HG03064 (cell line): ENCODE data around the gene GPR75.
"Not testable (repeated sequence)": the region's sequence is repeated elsewhere in the genome, so short reads cannot be mapped to it uniquely, and the experiment has no call there.

Source experiments
- ATAC-seq: cut with Tn5 transposase; IDR thresholded peaks from one replicate; pipeline ENCODE4 v1.9.1; 2021; ENCODE audit warnings: low read depth; ENCODE audit not compliant: unreplicated experiment

GPR75 gene

DNA sequence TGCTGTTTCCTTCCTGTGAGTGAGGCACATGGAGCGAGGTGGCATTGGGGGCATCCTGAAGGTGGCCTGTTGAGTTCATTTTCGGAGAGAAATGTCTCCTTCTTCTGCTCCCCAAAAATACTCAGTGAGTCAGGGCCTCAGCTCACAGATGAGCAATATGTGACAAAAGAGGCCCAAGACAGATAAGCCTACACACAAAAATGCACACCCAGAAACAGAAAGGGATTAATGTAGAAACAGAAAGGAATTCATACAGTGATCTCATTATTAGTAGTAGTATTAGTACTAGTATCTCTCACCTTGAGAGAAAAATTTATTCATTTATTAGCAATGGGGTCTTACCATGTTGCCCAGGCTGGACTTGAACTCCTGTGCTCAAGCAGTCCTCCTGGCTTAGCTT, 5.1 kb downstream of the GPR75 start:
- no peak for ATAC-seq

DNA sequence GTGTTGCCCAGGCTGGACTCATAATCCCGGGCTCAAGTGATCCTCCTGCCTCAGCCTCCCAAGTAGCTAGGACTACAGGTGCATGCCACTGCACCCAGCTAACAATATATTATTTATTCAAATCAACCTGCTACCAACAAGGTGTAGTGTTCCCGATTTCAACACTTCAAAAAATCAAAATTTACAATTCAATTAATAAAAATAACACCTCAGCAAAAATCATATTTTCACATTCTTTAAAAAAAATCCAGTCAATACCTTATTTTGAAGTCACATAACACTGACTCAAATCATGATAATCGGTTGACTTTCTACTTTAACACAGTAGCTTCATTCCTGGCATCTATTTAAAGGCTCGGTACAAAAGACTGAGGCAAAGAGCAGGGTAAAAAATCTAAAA, 7.2 kb downstream of the GPR75 start:
- no peak for ATAC-seq

DNA sequence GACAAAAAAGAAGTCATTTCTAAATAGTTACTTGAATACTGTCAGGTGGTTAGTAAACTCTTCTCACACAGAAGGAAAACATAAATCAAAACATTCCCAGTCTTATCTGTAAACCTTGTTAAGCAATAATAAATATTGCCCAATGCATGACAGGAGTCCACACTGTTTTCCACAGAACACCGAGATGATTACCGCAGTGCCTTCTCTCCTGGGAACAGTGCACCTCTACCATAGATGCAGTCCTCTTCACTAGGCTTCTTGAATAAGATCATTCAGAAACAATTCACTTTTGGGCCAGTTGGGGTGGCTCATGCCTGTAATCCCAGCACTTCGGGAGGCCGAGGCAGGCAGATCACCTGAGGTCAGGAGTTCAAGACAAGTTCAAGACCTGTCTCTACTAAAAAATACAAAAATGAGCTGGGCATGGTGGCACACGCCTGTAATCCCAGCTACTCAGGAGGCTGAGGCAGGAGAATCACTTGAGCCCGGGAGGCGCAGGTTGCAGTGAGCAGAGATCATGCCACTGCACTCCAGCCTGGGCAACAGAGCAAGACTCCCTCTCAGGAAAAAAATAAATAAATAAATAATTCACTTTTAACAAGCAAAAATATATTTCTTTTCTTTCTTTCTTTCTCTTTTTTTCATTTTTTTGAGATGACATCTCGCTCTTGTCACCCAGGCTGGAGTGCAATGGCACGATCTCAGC, 8.6 kb downstream of the GPR75 start:
- not testable (repeated sequence) for ATAC-seq

DNA sequence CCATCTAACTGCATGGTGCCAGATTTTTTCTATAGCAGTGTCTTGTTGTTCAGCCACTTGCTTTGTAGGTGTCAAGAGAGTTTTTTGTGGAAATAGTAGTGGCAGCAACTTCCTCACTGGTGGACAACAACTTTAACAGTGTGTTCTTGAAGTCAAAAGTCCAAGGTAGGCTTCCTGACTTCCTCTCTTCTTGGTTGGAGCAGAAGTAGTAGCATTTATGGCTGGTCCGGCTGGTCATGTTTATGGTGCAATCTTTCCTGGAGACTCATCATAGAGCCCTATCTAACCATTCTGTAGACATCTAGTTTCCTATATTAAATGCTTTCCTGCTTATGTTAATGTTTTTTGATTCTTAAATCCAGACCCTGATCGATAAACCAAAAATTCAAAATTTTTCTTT, 11.7 kb downstream of the GPR75 start:
- ATAC-seq, result no peak

DNA sequence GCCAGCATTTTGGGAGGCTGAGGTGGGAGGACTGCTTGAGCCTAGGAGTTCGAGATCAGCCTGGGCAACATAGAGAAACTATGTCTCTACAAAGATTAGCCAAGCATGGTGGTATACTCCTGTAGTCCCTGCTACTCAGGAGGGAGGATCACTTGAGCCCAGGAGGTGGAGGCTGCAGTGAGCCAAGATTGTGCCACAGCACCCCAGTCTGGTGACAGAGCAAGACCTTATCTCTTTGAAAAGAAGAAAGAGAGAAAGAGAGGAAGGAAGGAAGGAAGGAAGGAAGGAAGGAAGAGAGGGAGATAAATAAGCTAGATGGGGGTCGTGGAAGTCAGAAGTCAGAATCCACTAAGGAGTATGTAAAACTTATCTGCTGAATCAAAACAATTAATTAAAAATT, 16.2 kb downstream of the GPR75 start:
- no peak for ATAC-seq

DNA sequence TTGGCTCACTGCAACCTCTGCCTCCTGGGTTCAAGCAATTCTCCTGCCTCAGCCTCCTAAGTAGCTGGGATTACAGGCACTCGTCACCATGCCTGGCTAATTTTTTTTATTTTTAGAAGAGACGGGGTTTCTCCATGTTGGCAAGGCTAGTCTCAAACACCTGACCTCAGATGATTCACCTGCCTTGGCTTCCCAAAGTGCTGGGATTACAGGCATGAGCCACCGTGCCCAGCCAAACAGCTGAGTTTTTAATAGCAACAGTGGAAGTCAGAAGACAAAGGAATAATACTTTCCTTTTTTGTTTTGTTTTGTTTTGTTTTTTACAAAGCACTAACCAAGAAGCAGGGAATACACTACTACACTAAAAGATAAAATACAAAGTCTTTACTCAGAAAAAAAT, 16.9 kb downstream of the GPR75 start:
- ATAC-seq, result no peak

DNA sequence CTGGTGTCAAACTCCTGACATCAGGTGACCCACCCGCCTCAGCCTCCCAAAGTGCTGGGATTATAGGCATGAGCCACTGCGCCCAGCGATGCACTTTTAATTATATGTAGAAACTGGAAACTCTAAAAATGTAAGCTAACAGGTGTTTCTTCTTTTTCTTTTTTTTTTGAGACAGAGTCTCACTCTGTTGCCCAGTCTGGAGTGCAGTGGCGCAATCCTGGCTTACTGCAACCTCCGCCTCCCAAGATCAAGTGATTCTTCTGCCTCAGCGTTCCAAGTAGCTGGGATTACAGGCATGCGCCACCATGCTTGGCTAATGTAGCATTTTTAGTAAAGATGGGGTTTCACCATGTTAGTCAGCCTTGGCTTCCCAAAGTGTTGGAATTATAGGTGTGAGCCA, 18.1 kb downstream of the GPR75 start:
- not testable (repeated sequence) for ATAC-seq

DNA sequence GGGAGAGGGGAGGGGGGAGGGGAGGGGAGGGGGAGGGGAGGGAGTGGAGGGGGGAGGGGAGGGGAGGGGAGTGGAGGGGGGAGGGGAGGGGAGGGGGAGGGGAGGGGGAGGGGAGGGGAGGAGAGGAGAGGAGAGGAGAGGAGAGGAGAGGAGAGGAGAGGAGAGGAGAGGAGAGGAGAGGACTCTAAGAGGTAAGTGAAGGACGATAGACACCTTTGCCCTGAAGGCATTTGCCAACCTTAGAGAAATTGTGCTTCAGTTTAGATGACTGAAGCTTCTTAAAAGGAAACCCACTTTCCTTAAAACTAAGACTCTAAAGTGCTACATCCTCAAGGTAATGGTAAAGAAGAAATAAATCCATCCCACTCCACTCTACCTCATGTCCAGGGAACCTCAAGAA, 19.2 kb downstream of the GPR75 start:
- ATAC-seq, result no peak

DNA sequence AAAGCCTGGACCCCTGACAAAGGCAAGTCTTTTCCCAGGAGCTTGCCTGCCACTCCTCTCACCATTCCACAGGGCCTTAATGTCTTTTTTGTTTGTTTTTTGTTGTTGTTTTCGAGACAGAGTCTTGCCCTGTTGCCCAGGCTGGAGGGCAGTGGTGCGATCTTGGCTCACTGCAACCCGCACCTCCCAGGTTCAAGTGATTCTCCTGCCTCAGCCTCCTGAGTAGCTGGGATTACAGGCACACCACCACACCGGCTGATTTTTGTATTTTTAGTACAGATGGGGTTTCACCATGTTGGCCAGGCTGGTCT, 29.8 kb downstream of the GPR75 start:
- not testable (repeated sequence) for ATAC-seq

DNA sequence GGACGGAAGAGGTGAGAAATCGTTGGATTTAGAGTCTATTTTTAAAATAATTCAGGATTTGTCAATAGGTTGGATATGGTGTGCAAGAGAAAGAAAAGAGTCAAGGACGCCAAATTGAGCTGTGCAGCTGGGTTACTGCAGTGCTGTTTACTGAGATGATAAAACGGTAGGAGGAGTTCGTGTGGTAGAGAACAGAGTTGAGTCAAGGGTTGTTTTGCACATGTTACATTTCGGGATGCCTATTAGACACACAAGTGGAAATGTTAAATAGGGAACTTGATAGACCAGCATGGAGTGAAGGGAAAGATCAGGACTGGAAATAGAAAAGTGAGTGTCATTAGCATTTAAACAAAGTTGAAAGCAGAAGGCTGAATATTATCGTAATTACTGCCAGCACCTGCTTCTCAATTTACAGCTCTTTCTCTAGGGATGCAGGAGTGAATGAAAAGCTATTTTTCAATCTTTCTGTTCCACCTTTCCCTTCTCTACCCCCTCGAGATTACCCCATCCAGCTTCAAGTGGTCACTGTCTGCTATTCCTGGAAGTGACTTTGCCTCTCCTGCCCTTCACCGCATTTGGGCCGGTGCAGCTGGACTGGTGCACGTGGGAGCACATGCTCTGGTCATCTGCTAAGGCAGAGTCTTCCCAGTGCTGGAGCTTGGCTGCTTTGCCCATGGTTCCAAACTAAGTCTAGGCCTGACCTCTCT, 30.3 kb downstream of the GPR75 start:
- ATAC-seq, result no peak

DNA sequence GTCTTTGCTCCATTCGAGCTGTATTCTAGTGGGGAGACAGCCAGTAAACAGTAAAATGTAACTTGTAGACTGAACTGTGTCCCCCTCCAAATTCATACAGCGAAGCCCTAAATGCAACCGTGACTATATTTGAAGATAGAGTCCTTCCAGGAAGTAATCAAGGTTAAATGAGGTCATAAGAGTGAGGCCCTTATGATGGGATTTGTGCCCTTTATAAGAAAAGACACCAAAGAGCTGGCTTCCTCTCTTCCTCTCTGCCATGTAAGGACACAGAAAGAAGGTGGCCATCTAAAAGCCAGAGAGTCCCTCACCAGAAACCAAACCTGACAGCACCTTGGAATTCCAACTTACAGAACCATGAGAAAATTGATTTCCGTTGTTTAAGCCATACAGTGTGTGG, 31.4 kb downstream of the GPR75 start:
- no peak for ATAC-seq

DNA sequence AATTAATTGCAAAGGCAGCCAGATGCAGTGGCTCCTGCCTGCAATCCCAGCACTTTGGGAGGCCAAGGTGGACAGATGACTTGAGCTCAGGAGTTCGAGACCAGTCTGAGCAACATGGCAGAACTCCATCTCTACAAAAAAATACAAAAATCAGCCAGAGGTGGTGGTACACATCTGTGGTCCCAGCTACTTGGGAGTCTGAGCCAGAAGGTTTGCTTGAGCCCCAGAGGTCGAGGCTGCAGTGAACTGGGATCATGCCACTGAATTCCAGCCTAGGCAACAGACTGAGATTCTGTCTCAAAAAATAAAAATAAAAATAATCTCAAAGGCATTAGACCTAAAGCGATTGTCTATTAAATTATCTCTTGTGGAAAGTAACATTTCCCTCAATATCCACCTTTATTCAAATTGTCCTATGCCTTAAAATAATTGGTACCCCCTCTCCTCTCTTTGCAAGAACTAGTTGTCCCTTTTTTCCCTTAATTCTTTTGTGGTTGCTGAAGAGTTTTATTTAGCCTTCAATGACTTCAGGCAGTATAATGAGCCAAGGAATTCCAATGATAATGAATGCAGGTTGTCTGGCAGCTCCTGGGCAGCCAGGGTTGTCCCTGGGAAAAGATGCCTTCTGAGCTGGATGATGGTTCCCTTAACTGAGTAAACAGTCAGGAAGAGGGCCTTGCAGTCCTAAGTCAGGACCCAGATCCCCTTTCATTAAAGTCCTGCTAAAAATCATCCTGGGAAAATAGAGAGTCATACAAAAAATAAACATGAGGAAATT, 32.2 kb downstream of the GPR75 start:
- no peak for ATAC-seq

DNA sequence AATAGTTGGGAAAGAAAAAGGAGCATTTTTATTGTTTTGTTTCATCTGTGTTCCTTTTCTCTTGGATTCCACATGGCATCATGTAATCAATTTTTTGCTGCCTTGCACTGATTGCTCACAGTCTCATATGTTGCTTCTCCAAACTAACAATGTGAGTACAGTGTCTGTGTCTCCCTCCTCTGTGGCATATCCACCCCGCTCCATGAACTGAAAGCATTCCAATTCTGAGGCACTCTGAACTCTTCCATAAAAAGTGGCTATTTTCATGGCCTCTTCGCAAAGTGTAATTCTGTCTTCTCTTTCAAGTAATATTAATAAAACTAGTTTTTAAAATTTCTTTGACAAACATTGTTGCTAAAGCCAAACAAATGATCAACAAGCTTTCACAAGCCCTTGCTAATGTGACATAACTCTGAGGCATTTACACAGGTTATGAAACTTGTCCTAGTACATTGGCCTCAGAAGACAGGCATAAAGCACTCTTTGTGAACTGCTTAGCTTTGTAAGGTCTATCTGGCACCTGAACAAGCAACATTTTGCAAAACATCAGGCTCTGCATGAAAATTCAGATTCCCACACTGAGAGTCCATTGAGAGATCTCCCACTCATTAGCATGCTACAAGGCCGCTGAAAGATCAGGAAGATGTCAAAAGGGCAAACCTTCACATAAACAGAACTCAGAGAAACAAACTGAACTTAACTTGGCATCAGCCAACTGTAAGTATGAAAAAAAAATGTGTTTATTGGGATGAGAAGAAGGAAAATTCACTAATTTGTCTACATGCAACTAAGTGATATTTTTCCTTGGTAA, 33.0 kb downstream of the GPR75 start:
- ATAC-seq, result no peak

DNA sequence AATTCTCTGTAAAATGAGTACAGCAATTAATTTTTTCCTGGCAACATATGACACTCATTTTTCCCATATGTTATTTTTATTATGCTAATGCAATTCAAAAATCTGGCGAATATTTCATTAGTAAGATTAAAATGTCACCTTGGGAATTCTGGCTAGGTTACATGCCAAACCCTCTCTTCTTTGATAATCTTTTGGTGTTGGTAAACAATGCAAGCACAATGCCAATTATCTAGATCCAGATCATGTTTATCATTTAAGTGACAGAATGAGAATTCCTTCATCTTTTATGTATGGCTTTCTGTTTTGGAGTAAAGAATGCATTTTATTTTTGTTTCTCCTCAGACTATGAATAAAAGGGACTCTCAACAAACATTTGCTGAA, 33.7 kb downstream of the GPR75 start:
- no peak for ATAC-seq

DNA sequence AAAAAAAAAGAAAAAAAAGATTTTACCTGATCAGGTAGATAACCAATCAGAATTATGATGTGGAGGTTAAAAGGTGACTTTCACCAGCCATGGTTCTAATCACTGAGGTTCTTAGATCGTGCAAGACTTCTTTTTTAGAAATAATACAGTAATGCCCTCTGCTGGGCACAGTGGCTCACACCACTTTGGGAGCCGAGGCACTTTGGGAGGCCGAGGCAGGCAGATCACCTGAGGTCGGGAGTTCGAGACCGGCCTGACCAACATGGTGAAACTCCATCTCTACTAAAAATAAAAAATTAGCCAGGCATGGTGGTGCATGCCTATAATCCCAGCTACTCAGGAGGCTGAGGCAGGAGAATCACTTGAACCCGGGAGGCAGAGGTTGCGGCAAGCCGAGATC, 36.1 kb downstream of the GPR75 start:
- ATAC-seq, result not testable (repeated sequence)

DNA sequence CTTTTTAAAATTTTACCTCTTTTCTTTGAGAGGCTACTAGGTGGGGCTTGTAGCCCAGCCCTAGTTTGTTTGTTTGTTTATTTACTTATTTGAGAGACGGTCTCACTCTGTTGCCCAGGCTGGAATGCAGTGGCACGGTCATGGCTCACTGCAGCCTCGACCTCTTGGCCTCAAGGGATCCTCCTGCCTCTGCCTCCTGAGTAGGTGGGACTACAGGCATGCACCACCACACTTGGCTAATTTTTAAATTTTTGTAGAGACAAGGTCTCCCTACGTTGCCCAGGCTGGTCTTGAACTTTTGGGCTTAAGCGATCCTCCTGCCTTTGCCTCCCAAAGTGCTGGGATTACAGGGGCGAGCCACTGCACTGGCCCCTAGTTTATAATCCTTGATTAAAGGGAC, 38.0 kb downstream of the GPR75 start:
- no peak for ATAC-seq

DNA sequence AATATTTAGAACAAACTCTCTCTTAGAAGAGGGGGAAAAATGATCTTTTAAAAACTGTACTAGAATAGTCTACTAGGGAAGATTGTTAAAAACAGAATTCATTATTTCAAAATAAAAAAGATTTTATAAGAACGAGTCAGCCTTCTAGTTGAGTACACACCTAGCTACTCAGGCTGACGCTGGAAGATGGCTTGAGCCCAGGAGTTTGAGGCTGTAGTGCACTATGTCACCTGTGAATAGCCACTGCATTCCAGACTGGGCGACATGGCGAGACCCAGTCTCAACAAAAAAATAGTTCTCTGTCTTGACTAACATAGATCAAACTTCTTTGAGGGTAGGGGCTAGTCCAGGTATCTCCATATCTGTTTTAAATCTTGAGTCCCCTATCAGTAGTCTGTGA, 39.1 kb downstream of the GPR75 start:
- no peak for ATAC-seq

DNA sequence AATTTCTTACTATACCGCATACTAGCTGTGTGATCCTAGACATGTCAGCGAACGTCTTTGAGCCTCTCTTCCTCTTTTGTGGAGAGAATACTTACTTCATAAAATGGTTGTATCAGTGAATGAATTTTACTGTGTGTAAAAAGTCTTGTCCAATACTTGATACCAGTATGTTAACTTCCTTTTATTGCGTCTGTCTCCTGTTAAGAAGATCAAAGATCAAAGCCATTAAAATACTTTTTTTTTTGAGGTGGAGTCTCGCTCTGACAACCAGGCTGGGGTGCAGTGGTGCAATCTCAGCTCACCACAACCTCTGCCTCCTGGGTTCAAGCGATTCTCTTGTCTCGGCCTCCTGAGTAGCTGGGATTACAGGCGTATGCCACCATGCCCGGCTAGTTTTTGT, 39.7 kb downstream of the GPR75 start:
- no peak for ATAC-seq

DNA sequence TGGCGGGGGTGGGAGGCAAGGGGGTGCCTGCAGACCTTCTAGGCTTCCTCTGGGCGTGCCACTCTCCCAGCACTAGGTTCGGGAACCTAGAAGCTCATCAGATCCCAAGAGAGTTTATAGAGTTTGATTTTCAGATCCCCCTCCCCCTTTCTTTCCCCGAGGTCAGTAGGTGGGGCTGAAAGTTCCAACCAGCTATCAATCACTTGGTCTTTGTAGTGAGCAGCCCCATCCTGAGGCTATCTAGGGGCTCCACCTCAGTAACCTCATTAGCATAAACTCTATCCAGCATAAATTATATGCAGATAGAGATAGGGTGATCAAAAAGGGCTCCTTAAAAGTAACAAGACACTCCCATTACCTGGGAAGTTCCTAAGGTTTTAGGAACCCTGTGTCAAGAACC, 40.1 kb downstream of the GPR75 start:
- no peak for ATAC-seq

DNA sequence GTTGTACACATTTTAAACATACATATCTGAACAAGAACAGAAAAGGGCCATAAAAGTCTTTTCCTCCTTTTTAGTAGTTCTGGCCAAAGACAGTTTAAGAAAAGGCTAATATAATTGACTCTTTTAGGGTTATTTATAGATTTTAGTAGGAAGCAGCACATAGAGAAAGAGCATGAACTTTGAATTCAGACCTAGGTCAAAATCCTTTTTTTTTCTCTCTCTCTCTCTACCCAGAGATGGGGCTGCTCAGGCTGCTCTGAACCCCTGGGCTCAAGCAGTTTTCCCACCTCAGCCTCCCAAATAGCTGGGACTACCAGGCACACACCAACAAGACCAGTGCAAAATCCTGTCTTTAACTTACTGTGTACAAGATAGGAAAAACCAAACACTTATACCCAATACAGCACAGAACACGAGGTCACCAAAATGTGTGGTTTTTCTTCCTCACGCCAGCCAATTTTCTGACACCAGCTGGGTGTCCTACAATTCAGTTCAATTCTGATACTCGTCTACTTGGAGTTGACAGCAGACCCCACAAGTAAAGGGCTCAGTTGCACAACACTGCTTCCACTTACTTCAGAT, 40.8 kb downstream of the GPR75 start:
- ATAC-seq, result no peak

DNA sequence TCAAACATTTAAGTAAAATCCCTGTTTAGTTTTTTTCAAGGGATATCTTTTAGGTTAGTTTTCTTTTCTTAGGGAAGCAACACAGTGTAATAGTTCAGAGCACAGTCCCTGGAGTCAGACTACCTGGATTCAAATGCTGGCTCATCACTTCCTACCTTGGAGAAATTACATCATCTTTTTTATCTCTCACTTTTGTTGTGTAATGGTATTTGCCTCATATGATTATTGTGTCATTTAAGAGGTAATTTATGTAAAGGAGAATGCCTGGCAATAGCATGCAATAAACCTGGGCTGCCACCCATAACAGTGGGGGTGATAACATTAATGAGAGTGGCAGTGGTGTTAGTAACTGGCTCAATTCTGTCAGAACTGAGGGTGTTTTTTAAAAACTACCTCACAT, 46.6 kb downstream of the GPR75 start:
- ATAC-seq, result no peak
